COLO668 (cell line): Measurements from ENCODE around the gene GABRB1.
"Not testable (repeated sequence)": the region's sequence is repeated elsewhere in the genome, so short reads cannot be mapped to it uniquely, and the experiment has no call there.

Experiments
- DNase-seq: peaks from one replicate; lab custom pipeline; 2025; ENCODE audit not compliant: unreplicated experiment; lab: John Stamatoyannopoulos, UW

GABRB1 gene

DNA sequence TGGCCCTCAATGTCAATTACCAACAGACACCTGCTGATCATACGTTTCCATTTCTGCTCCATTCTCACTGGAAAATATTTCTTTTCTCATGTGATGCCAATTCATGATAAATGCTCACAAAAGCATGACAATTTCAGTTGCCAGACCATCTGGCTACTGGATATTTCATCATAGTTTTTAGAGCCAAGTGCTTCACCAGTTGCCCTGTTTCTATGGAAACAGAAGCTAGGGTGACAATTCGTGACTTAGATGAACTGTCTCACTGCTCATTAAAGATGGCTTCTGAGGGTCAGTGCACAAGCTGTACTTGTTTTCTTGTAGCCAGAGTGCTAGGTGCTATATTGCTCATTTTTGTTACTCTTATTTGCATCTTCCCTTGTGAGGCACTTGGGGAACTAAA, 247.3 kb downstream of the GABRB1 start:
- no peak for DNase-seq

DNA sequence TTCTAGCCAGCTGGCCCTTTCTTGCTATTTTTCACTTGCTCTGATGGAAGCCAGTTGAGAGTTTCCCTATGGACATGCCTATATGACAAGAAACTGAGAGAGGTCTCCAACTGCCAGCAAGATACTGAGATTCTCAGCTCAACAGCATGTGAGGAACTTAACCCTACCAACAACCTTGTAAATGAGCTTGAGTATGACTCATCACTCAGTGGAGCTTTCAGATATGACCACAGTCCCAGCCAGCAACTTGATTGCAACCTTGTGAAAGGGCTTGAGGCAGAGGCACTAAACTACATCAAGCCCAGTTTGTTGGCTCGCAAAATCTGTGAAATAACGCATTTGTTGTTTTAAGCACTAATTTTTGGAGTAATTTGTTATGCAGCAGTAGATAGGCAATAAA, 256.4 kb downstream of the GABRB1 start:
- no peak for DNase-seq

DNA sequence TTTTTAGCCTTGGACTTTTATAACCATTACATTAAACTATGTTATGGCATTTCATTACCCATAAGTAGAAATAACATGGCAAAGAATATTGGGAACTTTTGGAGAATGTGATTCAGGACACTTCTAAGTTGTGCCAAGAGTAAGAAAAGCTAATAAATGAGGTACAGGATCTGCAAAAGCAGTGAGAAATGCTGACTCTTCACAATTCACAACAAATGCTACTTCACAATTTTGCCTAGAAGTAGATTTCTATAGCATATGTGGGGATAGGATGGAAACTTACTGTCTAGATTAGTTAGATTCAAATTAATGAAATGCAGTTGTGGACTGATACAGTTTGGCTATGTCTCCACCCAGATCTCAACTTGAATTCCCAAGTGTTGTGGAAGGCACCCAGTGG, 258.4 kb downstream of the GABRB1 start:
- DNase-seq, result no peak

- not testable (repeated sequence) for DNase-seq
Measured at GRCh38 chr4:47290873-47291272, 259.5 kb downstream of the GABRB1 start.

GRCh38 chr4:47309165-47309564, 277.8 kb downstream of the GABRB1 start:
- no peak for DNase-seq

GRCh38 chr4:47312170-47312569, 280.8 kb downstream of the GABRB1 start:
- no peak for DNase-seq

DNA sequence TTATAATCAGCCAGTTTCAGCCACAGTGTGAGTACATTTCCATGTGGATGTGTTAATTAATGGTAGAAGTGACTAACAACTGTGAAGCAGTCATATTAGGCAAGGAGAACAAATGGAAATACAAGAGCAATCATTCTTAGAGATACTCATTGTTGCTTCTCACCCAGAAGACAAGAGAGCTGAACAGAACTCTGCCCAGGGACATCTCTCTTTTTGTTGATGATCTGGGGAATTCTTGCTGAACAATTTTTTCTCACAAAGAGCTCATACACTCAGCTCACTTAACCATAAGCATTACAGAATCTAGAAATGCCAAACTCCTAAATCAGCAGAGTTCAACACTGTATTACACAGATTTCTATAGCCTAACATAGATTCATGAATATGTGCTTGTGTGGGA, 282.0 kb downstream of the GABRB1 start:
- DNase-seq, result no peak

- DNase-seq, result no peak
Measured at GRCh38 chr4:47315346-47315745, 284.0 kb downstream of the GABRB1 start.

DNA sequence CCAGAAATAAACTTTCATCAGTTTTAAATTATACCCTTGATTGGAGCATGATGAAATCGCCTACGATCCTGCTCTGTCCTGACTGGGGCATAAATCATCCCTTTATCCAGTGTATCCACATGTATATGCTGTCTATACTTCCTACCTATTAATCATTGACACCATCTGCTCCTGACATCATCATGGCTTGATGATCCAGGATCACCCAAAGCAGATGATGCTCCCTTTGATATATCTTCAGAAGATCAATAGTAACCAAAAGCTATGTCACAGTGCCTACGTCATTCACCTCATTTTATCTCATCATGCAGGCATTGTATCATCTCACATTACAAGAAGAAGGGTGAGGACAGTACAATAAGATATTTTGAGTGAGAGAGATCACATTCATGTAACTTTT, 294.7 kb downstream of the GABRB1 start:
- no peak for DNase-seq

DNA sequence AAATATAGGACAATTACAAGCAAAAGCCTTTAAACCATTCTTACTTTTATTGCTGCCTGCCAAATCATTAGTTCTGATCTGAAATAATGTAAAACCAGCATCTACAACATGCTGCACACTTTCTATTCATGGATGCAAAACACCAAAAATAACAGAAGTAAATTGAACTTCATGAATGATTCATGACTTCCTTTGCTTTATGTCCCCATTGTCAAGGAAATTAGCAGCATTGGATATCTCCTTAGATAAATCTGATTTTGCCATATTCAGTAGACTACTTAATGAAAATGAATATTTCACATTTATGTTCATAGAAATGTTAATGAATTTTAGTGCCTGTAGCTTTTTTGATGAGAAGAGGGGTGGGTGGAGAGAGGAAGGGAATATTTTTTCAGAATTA, 299.5 kb downstream of the GABRB1 start:
- no peak for DNase-seq

DNA sequence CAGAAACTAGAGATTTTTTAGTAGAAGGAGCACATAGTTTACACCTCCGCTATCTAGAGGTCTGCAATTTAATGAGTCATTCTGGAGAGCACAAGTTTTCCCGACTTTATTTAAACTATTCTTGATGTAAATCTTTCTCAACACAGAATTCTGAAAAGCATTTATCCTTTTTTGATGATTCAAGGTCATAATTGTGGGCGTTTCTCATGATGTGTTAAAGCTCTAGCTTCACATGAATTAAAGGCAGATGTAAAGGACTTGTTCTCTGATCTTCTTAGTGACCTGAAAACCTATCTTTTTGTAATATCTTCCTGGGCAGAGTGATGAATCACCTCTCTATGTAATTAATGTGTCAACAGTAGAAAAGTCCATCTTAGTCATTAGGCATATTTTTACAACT, 303.3 kb downstream of the GABRB1 start:
- no peak for DNase-seq

DNA sequence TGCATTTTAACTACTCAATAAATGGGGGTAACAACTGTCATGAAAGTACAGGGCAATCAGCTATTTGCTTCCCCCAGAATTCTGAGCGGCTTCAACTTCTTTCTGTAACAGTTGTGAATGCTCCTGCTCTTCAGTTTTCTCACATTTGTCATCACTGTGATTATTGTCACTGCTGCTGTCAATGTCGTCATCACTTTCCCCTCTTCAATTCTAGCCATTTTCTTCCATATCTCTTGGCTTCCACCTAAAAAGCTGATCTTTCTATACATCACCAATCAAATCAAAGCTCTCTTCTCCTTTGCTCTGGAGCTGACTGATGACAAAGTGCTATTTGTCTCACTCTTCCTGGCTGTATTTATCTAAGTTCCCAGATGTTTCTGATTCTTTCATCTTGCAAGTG, 306.5 kb downstream of the GABRB1 start:
- no peak for DNase-seq

- DNase-seq, result peak; percentile 19
Measured at GRCh38 chr4:47340914-47341313, 309.5 kb downstream of the GABRB1 start.

GRCh38 chr4:47342796-47343195, 311.4 kb downstream of the GABRB1 start:
- DNase-seq, result no peak

DNA sequence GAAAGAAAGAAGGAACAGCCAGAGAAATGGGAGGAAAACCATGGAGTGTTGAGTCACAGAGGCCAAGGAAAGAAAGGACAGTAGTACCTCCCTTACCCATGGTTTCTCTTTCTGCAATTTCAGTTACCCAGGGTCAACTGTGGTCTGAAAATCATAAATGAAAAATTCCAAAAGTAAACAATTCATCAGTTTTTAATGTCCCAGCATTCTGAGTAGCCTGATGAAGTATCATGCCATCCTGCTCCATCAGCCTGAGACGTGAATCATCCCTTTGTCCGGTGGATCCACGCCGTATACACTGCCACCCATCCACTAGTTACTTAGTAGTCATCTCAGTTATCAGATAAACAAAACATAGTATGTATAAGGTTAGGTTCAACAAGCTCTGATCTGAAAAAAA, 318.0 kb downstream of the GABRB1 start:
- DNase-seq, result no peak

DNA sequence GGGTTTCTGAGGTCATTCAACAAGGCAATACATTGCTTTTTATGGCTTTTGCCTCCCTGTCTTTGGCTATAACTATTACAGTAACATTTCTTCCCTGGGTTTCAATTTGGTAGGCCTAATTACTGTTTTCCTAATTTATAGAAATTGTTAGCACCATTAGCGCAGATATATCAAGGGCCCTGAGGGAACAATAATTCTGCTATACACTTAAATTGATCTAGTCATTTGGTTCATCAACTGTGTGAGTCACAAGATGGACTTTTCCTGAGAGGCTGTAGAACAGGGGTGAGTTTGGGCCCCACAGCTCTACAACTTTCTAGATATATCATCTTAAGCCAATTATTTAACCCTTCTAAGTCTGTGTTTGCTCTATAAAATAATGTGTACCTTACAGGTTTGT, 324.2 kb downstream of the GABRB1 start:
- DNase-seq, result no peak

DNA sequence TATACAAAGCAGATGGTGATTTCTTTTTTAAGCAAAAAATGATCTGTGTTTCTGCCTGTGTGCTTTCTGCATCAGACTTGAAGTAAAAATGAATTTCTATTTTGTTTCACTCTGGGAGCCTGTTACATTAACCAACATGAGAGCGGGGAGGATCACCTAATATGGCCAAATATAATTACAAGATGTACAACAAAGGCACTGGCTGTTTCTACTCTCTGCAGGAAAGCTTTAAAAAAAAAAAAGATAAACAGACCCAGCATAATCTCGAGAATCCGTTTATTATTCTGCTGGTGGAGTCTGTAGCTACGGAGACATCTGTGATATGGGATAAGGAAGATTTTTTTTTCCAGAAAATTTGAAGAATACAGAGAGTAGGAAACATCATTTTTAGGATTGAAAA, 328.5 kb downstream of the GABRB1 start:
- DNase-seq, result no peak

GRCh38 chr4:47367761-47368160, 336.4 kb downstream of the GABRB1 start:
- DNase-seq, result no peak

DNA sequence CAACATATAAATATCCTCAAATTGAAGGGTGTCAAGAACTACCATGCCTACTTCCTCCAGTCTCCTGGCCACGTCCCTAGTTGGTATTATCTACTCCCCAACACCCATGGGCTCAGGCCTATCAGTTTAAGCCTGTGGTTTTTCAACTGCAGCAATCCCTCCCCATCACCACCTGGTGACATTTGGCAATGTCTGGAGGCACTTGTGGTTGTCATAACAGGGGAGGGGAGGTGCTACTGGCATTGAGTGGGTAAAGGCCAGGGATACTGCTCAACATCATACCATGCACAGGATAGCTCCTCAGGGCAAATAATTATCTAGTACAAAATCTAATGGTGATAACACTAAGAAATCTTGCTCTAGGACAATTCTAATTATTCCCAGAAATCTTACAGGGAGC, 336.8 kb downstream of the GABRB1 start:
- DNase-seq, result no peak

- DNase-seq, result no peak
Measured at GRCh38 chr4:47372561-47372960, 341.2 kb downstream of the GABRB1 start.

DNA sequence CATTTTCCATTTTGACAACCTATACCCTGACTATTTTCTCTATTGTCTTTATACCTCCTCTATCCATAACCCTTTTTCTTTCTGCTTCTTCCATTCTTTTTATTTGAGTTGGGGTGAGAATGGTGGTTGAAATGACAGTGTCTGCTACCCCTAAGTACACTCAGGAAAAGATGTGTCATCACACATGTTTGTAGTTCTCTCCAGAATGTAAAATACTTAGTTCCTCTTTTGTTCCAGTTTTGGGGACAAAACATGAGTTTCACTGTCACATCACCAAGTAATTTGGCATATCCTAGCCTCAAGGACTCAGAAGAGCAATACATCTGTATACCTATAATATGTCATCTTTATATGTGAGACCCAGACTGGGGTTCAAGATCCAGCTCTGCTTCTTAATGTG, 341.8 kb downstream of the GABRB1 start:
- no peak for DNase-seq

DNA sequence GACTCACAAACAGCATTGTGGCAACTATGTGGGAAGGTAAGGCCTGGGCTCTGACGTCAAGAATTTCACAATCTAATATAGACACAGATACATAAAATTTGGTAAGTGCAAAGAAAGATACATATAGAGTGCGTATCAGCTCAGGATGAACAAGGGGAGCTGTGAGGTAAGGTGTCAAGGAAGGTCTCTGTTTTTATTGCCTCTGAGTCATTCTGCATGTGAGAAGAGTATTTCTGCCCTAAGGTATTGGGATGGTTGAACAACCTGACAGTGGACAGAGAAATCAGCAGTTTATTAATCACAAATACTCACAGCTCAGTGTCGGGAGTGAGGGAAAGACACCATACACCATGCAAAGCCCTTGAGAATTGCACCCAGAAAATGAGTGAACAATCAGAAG, 342.3 kb downstream of the GABRB1 start:
- DNase-seq, result no peak

DNA sequence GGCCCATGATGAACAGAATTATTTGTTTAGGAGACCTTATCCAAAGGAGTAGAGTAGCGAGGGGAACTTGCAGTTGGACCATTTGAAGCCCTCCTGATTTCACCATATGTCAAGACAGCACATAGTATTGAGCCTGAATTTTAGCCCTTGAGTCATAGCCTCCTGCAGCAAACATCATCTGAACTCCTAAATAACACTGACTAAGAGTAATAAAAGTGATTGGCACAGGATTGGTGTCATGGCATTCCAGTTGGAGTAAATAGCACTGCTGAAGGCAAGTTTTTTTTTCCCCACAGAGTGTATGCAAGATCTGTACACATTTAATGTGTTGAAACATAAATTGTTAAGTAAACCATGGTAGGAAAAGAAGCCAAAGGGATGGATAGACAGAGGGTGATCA, 343.1 kb downstream of the GABRB1 start:
- no peak for DNase-seq

- not testable (repeated sequence) for DNase-seq
Measured at GRCh38 chr4:47378021-47378530, 346.7 kb downstream of the GABRB1 start.
